H1 (cell line): ENCODE measurements around the gene BBS9.

Source experiments
- CREB1 ChIP-seq: IDR thresholded peaks from 2 replicates; pipeline ENCODE4 v1.6.1; 2012; ENCODE audit warnings: inconsistent platforms
- CTBP2 ChIP-seq: IDR thresholded peaks from 2 replicates; pipeline ENCODE4 v1.7.0; 2011; ENCODE audit warnings: borderline replicate concordance, mild to moderate bottlenecking, moderate library complexity, mixed read lengths, low read length; ENCODE audit not compliant: insufficient read depth, insufficient read length
- EP300 ChIP-seq, 2 experiments: IDR thresholded peaks; 1 replicate in 1 of 2; 2 replicates in 1 of 2; pipeline ENCODE4 v1.6.1; 2011 to 2012; ENCODE audit warnings: low read depth in 2 of 2, low read length in 2 of 2, mild to moderate bottlenecking in 2 of 2, borderline replicate concordance in 1 of 2, inconsistent platforms in 1 of 2, moderate library complexity in 1 of 2
- GTF2F1 ChIP-seq: IDR thresholded peaks from 2 replicates; pipeline ENCODE4 v1.6.1; 2012; ENCODE audit warnings: low read depth, low read length, improper control_type of control experiment, borderline replicate concordance
- PHF8 ChIP-seq: fragments of 200-600 bp; sonication (generic); conservative IDR thresholded peaks from 2 replicates; pipeline ENCODE4 v1.7.1; 2012; ENCODE audit warnings: low read depth, mild to moderate bottlenecking, inconsistent platforms, low read length, moderate library complexity
- POLR2A ChIP-seq, 2 experiments: IDR thresholded peaks; 1 replicate in 1 of 2; 2 replicates in 1 of 2; pipeline ENCODE4 v1.6.1; 2011; ENCODE audit warnings: low read depth in 2 of 2, low read length in 2 of 2, mild to moderate bottlenecking in 2 of 2; ENCODE audit errors: control extremely low read depth in 1 of 2
- POLR2AphosphoS5 ChIP-seq: IDR thresholded peaks from 2 replicates; pipeline ENCODE4 v1.6.1; 2011; ENCODE audit warnings: low read depth, low read length
- RAD21 ChIP-seq, 2 experiments: IDR thresholded peaks in 1 of 2; conservative IDR thresholded peaks in 1 of 2; 2 replicates each; pipeline ENCODE4 v1.6.1; 2011; ENCODE audit warnings: low read depth in 2 of 2, low read length in 2 of 2, improper control_type of control experiment in 1 of 2, inconsistent platforms in 1 of 2, mild to moderate bottlenecking in 1 of 2, moderate library complexity in 1 of 2
- SUZ12 ChIP-seq: fragments of 200-600 bp; sonication (generic); IDR thresholded peaks from 2 replicates; pipeline ENCODE4 v1.6.1; 2012; ENCODE audit warnings: mild to moderate bottlenecking, inconsistent platforms, low read length, moderate library complexity, mixed read lengths
- TEAD4 ChIP-seq: IDR thresholded peaks from 2 replicates; pipeline ENCODE4 v1.6.1; 2012; ENCODE audit warnings: low read depth, low read length, inconsistent platforms, mixed read lengths
- USF2 ChIP-seq: IDR thresholded peaks from 2 replicates; pipeline ENCODE4 v1.6.1; 2011; ENCODE audit warnings: low read length, improper control_type of control experiment
- TF ChIP-seq, protein P1 (sequence below), 3 experiments: IDR thresholded peaks; 1 replicate in 2 of 3; 2 replicates in 1 of 3; pipeline versions ENCODE4 v1.5.1 to v1.6.1; 2011; ENCODE audit warnings: low read length in 3 of 3, mild to moderate bottlenecking in 3 of 3, inconsistent platforms in 2 of 3, low read depth in 1 of 3, moderate library complexity in 1 of 3; ENCODE audit not compliant: insufficient read depth in 1 of 3; ENCODE audit errors: control extremely low read depth in 1 of 3
- TF ChIP-seq, protein P2 (sequence below): IDR thresholded peaks from 2 replicates; pipeline ENCODE4 v1.6.1; 2012; ENCODE audit warnings: inconsistent platforms

DNA sequence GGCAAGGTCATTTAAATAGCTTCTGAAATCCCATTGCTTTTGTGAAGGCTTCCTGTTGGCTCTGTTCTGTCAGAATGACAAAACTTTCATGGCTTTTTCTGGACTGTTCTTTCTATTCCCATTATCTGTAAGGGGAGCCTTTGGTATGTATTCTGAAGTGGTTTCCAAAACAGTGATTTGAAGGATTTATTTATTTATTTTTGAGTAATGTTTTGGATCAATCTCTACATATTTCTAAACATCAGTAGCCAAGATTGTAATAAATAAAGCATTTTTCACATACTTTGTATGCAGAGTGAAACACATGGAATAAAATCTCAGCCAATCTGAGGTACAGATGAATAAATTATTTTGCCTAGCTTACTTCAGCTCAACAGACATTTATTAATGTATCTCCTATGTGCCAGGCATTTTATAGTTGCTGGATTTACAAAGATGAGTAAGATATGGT lies 121.1 kb downstream of the BBS9 start:
- TF ChIP-seq RAD21 (IDR thresholded peaks at IDR 0.05 in 1 of 2, conservative IDR thresholded peaks at IDR 0.05 in 1 of 2; ENCODE audit: low read depth in 2 of 2, low read length in 2 of 2) (no peak), CTBP2 (no peak), EP300 (IDR thresholded peaks at IDR 0.05; ENCODE audit: borderline replicate concordance in 1 of 2, low read depth in 2 of 2, low read length in 2 of 2) (no peak), TEAD4 (no peak), POLR2A (IDR thresholded peaks at IDR 0.05; ENCODE audit: control extremely low read depth in 1 of 2, low read depth in 2 of 2, low read length in 2 of 2) (no peak), PHF8 (no peak), CREB1 (no peak), USF2 (no peak), POLR2AphosphoS5 (no peak), GTF2F1 (no peak), SUZ12 (no peak)
- TF ChIP-seq, protein P1, sequence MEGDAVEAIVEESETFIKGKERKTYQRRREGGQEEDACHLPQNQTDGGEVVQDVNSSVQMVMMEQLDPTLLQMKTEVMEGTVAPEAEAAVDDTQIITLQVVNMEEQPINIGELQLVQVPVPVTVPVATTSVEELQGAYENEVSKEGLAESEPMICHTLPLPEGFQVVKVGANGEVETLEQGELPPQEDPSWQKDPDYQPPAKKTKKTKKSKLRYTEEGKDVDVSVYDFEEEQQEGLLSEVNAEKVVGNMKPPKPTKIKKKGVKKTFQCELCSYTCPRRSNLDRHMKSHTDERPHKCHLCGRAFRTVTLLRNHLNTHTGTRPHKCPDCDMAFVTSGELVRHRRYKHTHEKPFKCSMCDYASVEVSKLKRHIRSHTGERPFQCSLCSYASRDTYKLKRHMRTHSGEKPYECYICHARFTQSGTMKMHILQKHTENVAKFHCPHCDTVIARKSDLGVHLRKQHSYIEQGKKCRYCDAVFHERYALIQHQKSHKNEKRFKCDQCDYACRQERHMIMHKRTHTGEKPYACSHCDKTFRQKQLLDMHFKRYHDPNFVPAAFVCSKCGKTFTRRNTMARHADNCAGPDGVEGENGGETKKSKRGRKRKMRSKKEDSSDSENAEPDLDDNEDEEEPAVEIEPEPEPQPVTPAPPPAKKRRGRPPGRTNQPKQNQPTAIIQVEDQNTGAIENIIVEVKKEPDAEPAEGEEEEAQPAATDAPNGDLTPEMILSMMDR (IDR thresholded peaks at IDR 0.05; ENCODE audit: control extremely low read depth in 1 of 3, insufficient read depth in 1 of 3, low read depth in 1 of 3, low read length in 3 of 3), result no peak
- TF ChIP-seq, protein P2, sequence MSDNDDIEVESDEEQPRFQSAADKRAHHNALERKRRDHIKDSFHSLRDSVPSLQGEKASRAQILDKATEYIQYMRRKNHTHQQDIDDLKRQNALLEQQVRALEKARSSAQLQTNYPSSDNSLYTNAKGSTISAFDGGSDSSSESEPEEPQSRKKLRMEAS, result no peak
